Uterus (tissue), 2 donors: ENCODE data around the gene TAF6.

ENCODE experiments used
- POLR2A ChIP-seq, 2 donors: fragments of 450-650 bp; IDR thresholded peaks; one replicate each; pipeline ENCODE4 v1.6.1; 2016; ENCODE audit warnings: antibody characterized with exemption in 2 of 2, mild to moderate bottlenecking in 1 of 2, moderate library complexity in 1 of 2
- TF ChIP-seq, protein P1 (sequence below), 4 experiments: fragments of 200-600 bp in 2 of 4; fragments of 450-650 bp in 2 of 4; sonication (generic) in 2 of 4; IDR thresholded peaks; one replicate each; pipeline ENCODE4 v1.5.1; 2016 to 2019; ENCODE audit warnings: antibody characterized with exemption in 4 of 4, mild to moderate bottlenecking in 2 of 4, moderate library complexity in 1 of 4

DNA sequence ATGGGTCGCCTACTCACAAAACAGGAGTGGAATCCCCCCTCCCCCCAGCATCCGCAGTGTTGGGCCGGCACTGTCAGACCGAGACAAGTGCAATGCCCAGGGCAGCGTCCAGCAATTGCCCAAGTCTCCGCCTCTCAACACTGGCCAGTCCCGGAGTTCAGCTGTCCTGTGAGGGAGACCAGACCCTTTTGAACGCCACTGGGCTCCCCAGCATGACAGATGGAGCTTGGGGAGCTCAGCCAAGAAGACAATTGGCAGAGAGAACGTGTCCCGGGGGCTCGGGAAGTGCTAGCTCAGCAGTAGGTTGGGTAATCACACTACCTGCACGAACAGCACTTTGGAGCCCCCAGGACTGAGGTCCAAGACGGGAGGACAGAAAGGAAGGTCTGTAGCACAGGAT, 25.7 kb downstream of the TAF6 start:
- TF ChIP-seq, protein P1, sequence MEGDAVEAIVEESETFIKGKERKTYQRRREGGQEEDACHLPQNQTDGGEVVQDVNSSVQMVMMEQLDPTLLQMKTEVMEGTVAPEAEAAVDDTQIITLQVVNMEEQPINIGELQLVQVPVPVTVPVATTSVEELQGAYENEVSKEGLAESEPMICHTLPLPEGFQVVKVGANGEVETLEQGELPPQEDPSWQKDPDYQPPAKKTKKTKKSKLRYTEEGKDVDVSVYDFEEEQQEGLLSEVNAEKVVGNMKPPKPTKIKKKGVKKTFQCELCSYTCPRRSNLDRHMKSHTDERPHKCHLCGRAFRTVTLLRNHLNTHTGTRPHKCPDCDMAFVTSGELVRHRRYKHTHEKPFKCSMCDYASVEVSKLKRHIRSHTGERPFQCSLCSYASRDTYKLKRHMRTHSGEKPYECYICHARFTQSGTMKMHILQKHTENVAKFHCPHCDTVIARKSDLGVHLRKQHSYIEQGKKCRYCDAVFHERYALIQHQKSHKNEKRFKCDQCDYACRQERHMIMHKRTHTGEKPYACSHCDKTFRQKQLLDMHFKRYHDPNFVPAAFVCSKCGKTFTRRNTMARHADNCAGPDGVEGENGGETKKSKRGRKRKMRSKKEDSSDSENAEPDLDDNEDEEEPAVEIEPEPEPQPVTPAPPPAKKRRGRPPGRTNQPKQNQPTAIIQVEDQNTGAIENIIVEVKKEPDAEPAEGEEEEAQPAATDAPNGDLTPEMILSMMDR (IDR thresholded peaks at IDR 0.05), result no peak
- TF ChIP-seq POLR2A (IDR thresholded peaks at IDR 0.05), result no peak
